ENCODE data around the gene CNBD2.

GRCh38 chr20:35994994-35995453 is 26.6 kb downstream of the CNBD2 start:
- TF ChIP-seq EZH2 (IDR thresholded peaks at IDR 0.05) (no peak), EZH2phosphoT487 (IDR thresholded peaks at IDR 0.05) (no peak)
- TF ChIP-seq, protein P1, sequence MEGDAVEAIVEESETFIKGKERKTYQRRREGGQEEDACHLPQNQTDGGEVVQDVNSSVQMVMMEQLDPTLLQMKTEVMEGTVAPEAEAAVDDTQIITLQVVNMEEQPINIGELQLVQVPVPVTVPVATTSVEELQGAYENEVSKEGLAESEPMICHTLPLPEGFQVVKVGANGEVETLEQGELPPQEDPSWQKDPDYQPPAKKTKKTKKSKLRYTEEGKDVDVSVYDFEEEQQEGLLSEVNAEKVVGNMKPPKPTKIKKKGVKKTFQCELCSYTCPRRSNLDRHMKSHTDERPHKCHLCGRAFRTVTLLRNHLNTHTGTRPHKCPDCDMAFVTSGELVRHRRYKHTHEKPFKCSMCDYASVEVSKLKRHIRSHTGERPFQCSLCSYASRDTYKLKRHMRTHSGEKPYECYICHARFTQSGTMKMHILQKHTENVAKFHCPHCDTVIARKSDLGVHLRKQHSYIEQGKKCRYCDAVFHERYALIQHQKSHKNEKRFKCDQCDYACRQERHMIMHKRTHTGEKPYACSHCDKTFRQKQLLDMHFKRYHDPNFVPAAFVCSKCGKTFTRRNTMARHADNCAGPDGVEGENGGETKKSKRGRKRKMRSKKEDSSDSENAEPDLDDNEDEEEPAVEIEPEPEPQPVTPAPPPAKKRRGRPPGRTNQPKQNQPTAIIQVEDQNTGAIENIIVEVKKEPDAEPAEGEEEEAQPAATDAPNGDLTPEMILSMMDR (IDR thresholded peaks at IDR 0.05), result peak; percentile 86
